AG09309 (cell line): ENCODE data around the gene EIF4H.
"Not testable (repeated sequence)": the region's sequence is repeated elsewhere in the genome, so short reads cannot be mapped to it uniquely, and the experiment has no call there.

Experiments used
- DNase-seq: peaks from one replicate; pipeline ENCODE4 v3.0.0-alpha.2; 2010; ENCODE audit warnings: low read depth
- H3K4me3 ChIP-seq: 2 replicates; pipeline ENCODE4 v1.5.1; 2011; ENCODE audit warnings: mild to moderate bottlenecking, low read depth, low read length, moderate library complexity; ENCODE audit not compliant: control insufficient read depth
- TF ChIP-seq, protein P1 (sequence below): IDR thresholded peaks from 2 replicates; pipeline ENCODE4 v1.5.1; 2011; ENCODE audit warnings: mild to moderate bottlenecking, low read depth, low read length, inconsistent platforms; ENCODE audit not compliant: insufficient read depth, control insufficient read depth; ENCODE audit errors: missing control alignments

Gene EIF4H

DNA sequence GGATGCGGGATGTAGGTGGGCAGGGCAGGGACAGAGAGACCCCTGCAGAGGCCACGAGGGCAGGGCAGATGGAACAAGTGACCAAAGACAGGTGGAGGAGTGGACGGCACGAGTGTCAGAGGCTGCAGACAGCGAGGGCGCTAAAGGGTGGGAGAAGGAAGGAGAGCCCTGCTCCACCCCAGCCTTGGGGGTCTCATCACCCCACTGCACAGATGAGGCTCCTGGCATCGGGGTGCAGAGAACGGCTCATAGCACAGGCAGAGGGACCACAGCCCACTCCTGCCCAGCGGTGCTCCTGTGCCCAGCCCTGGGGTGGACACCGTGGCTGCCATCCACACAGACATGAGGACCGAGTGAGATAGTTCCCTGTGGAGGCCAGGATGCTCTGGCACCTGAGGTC, 33.4 kb downstream of the EIF4H start:
- DNase-seq, result no peak
- TF ChIP-seq, protein P1, sequence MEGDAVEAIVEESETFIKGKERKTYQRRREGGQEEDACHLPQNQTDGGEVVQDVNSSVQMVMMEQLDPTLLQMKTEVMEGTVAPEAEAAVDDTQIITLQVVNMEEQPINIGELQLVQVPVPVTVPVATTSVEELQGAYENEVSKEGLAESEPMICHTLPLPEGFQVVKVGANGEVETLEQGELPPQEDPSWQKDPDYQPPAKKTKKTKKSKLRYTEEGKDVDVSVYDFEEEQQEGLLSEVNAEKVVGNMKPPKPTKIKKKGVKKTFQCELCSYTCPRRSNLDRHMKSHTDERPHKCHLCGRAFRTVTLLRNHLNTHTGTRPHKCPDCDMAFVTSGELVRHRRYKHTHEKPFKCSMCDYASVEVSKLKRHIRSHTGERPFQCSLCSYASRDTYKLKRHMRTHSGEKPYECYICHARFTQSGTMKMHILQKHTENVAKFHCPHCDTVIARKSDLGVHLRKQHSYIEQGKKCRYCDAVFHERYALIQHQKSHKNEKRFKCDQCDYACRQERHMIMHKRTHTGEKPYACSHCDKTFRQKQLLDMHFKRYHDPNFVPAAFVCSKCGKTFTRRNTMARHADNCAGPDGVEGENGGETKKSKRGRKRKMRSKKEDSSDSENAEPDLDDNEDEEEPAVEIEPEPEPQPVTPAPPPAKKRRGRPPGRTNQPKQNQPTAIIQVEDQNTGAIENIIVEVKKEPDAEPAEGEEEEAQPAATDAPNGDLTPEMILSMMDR, result no peak
- no peak overlapping the region for H3K4me3 ChIP-seq

DNA sequence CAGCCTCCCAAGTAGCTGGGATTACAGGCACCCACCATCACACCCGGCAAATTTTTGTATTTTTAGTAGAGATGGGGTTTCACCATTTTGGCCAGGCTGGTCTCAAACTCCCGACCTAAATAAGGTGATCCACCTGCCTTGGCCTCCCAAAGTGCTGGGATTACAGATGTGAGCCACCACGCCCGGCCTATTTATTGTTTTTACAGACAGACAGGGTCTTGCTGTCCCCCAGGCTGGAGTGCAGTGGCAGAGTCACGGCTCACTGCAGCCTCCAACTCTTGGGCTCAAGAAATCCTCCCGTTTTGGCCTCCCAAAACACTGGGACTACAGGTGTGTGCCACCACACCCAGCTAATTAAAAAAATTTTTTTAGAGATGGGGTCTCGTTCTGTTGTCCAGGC, 34.1 kb downstream of the EIF4H start:
- DNase-seq, H3K4me3 ChIP-seq: not testable (repeated sequence)

DNA sequence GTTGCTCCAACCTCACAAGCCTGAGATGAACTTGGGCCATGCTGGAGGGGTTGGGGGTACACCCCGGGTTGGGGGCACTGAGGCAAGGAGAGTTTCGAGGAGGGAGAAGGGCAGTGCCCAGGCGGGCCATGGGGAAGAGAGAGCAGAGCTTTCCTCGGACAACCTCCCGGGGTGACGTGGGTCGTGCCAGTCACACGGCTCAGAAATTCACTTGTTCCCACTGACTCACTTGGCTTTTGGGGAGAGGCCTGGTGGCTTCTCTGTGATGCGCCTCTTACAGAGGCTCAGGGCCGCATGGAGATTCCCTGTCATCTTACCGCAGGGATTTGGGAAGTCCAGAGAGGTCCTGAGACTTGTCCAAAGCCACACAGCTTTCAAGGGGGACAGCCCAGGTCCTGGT, 38.5 kb downstream of the EIF4H start:
- no peak overlapping the region for H3K4me3 ChIP-seq
- TF ChIP-seq, protein P1, result no peak
- no peak for DNase-seq

DNA sequence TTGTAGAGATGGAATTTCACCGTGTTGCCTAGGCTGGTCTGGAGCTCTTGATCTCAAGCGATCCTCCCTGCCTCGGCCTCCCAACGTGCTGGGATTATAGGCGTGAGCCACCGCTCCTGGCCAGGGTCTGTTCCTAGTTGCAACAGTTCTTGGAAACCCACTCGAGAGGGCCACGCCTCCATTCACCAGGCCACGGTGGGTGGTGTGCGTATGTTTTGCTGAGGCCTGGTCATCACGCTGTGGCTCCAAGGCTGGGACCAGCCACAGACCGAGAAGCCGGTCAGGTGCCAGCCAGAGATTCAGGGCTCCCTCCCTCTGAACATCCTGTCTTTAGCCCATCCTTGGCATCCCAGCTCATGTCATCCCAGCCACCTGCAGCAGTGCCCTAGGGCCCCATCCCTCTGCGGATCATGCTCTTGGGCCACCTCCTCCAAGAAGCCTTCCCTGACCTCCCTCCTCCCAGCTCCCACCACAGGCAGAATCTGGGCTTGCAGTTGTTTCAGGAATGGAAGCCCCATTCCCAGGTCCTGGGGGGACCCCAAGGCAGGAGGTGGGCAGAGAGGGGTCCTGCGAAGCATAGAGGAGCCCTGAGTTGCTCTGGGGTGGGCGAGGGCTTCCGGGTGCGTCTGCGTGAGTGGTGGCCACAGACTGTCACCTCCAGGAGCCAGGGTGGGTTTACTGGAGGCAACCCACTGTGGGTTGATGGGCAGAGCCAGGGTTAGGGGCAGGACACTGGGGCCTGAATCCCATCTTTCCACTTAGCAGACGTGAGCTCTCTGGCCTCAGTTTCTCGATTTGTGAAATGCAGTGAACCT, 40.9 kb downstream of the EIF4H start:
- H3K4me3 ChIP-seq, result no peak overlapping the region
- no peak for DNase-seq

DNA sequence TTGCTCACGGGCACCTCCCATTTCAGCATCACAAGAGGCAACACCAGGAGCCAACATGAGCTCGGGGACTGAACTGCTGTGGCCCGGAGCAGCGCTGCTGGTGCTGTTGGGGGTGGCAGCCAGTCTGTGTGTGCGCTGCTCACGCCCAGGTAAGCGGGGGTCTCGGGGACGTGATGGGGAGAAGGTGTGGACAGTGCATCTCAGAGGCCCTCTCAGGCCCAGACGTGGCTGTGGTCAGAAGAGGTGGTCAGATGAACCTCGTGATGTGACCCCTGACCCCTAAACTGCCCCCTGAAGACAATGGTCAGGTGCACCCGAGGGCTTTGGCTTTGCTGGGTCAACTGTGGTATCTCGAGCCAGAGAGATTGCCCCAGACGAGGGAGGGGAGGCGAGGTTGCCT, 41.8 kb downstream of the EIF4H start:
- no peak for DNase-seq
- TF ChIP-seq, protein P1, result no peak
- H3K4me3 ChIP-seq, result no peak overlapping the region

More for the DNA sequence above, 40.9 kb downstream of the EIF4H start:
- TF ChIP-seq, protein P1, result no peak

DNA sequence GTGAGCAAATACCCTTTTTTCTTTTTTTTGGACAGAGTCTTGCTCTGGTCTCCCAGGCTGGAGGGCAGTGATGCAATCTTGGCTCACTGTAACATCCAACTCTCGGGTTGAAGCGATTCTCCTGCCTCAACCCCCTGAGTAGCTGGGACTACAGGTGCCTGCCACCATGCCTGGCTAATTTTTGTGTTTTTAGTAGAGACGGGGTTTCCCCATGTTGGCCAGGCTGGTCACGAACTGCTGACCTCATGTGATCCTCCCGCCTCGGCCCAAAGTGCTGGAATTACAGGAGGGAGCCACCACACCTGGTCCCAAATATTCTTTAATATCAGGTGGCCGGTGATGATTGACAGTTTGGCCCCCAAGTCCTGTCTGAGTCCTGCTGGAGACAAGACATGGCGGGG, 42.2 kb downstream of the EIF4H start:
- DNase-seq, result no peak
- TF ChIP-seq, protein P1, result no peak
- H3K4me3 ChIP-seq, result no peak overlapping the region

DNA sequence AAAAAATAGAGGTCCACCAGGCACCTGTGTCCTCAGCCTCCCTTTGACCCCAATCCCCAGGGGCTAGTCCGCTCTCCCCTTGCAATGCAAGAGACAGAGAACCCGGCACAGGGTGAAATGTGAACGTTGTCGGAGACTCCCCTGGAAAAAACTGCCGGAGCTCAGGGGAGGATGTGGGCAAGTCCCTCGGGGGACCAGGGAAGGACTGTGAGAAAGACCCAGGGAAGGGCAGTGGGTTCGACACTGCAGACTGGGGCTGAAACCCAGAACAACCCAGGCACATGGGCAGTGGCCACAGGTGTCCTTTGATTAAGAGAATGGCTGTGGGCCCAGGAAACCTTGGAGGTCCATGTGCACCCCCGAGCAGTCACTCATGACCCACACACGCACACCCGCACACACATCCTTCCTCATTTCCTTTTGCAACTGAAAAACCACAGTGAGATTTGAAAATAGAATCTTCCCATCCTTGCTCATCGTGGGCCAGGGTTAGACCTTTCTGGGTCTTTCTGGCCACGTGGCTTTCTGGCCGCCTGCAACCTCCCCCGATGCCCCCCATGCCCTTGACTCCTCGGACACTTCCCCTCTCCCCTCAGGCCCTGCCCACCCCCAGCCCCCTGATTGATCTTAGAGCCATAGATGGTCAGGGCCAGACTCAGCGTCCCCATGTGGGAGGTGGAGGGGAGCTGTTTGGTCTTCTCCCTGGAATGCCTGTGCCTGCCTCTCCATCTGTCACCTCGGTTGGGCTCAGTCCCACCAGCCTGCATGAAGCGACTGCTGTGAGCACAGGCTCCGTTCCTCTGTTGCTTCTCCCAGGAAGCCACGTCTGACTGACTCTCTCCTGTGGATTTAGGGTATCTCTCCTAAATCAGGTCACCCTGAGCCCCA, 43.5 kb downstream of the EIF4H start:
- TF ChIP-seq, protein P1, result no peak
- no peak for DNase-seq
- H3K4me3 ChIP-seq, result no peak overlapping the region
